Transverse colon (tissue), 4 donors: ENCODE data around the gene NDRG3.

ENCODE experiments used
- POLR2A ChIP-seq: fragments of 450-650 bp; IDR thresholded peaks from one replicate; pipeline ENCODE4 v1.6.1; 2016; ENCODE audit warnings: antibody characterized with exemption, mild to moderate bottlenecking, moderate library complexity
- POLR2AphosphoS5 ChIP-seq, 3 donors: sonication (generic); formaldehyde crosslinking; IDR thresholded peaks; one replicate each; pipeline ENCODE4 v1.6.1; 2016; ENCODE audit warnings: antibody characterized with exemption in 3 of 3
- TF ChIP-seq, protein P1 (sequence below), 5 experiments: fragments of 200-600 bp in 3 of 5; fragments of 450-650 bp in 2 of 5; sonication (generic) in 3 of 5; IDR thresholded peaks; 1 replicate in 2 of 5; 2 replicates in 3 of 5; pipeline ENCODE4 v1.5.1; 2016 to 2017; ENCODE audit warnings: antibody characterized with exemption in 5 of 5, inconsistent platforms in 3 of 5, mild to moderate bottlenecking in 2 of 5, moderate library complexity in 1 of 5

DNA sequence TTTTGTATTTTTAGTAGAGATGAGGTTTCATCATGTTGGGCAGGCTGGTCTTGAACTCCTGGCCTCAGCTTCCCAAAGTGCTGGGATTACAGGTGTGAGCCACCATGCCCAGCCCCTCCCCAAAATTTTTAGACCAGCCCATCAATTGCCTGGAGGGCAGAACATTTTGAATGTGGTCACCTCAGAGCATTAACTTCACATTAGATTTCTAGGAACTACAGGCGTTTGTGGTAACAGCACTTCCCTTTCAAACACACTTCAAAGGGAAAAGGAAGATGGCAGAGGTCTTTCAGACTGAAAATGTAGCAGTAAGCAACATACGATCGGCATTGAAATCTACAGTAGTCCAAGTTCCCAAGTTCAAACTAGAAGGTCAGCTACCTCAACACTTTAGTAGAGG is 87.6 kb downstream of the NDRG3 start:
- TF ChIP-seq, protein P1, sequence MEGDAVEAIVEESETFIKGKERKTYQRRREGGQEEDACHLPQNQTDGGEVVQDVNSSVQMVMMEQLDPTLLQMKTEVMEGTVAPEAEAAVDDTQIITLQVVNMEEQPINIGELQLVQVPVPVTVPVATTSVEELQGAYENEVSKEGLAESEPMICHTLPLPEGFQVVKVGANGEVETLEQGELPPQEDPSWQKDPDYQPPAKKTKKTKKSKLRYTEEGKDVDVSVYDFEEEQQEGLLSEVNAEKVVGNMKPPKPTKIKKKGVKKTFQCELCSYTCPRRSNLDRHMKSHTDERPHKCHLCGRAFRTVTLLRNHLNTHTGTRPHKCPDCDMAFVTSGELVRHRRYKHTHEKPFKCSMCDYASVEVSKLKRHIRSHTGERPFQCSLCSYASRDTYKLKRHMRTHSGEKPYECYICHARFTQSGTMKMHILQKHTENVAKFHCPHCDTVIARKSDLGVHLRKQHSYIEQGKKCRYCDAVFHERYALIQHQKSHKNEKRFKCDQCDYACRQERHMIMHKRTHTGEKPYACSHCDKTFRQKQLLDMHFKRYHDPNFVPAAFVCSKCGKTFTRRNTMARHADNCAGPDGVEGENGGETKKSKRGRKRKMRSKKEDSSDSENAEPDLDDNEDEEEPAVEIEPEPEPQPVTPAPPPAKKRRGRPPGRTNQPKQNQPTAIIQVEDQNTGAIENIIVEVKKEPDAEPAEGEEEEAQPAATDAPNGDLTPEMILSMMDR (IDR thresholded peaks at IDR 0.05), result no peak
- TF ChIP-seq POLR2A (no peak), POLR2AphosphoS5 (IDR thresholded peaks at IDR 0.05) (no peak)
